ENCODE measurements around the gene ARMH4. TPM values are rescaled to one million over a fixed set of nuclear protein-coding genes. Genes with fewer than 3 reads are reported as not detected.

ARMH4 gene
- total RNA-seq, 2 experiments from 2014 or later: not detected

GRCh38 chr14:58002618-58003017 lies 149.4 kb downstream of the ARMH4 start:
- DNase-seq (no peak), ATAC-seq (no peak)
- CTCF ChIA-PET: no interaction called here
- H3K27ac Mint-ChIP-seq: no peak overlapping the region
- H3K27me3 Mint-ChIP-seq (ENCODE audit: low read depth): peaks cover 2% of the 10 kb centered on the region
- no peaks in the 10 kb centered on the region for H3K9me3 Mint-ChIP-seq (ENCODE audit: insufficient read depth)
- H3K4me1 Mint-ChIP-seq (ENCODE audit: low read depth): no peaks in the 10 kb centered on the region
- POLR2A ChIA-PET: no interaction called here
- no peaks in the 10 kb centered on the region for H3K36me3 Mint-ChIP-seq (ENCODE audit: low read depth)
- no peak overlapping the region for H3K4me3 Mint-ChIP-seq

- no peaks in the 10 kb centered on the region for H3K36me3 Mint-ChIP-seq (ENCODE audit: low read depth)
- ATAC-seq: no peak
- H3K9me3 Mint-ChIP-seq (ENCODE audit: insufficient read depth): no peaks in the 10 kb centered on the region
- H3K4me1 Mint-ChIP-seq (ENCODE audit: low read depth): no peaks in the 10 kb centered on the region
- ChIA-PET POLR2A (no interaction called here), CTCF (no interaction called here)
- no peak overlapping the region for H3K27ac Mint-ChIP-seq
- H3K4me3 Mint-ChIP-seq: no peak overlapping the region
- no peak for DNase-seq
- peaks cover 2% of the 10 kb centered on the region for H3K27me3 Mint-ChIP-seq (ENCODE audit: low read depth)
Observed at GRCh38 chr14:57999979-58000378, 152.0 kb downstream of the ARMH4 start.

- Mint-ChIP-seq H3K27me3 (ENCODE audit: low read depth) (peaks cover 2% of the 10 kb centered on the region), H3K4me3 (no peak overlapping the region), H3K27ac (no peak overlapping the region), H3K36me3 (ENCODE audit: low read depth) (no peaks in the 10 kb centered on the region), H3K4me1 (ENCODE audit: low read depth) (no peaks in the 10 kb centered on the region), H3K9me3 (ENCODE audit: insufficient read depth) (no peaks in the 10 kb centered on the region)
- POLR2A ChIA-PET: no interaction called here
- no peak for ATAC-seq
- CTCF ChIA-PET: no interaction called here
- DNase-seq: no peak
Observed at GRCh38 chr14:57999471-57999870, 152.5 kb downstream of the ARMH4 start.

- H3K9me3 Mint-ChIP-seq (ENCODE audit: insufficient read depth): no peaks in the 10 kb centered on the region
- H3K36me3 Mint-ChIP-seq (ENCODE audit: low read depth): no peaks in the 10 kb centered on the region
- DNase-seq (no peak), ATAC-seq (no peak)
- no peak overlapping the region for H3K27ac Mint-ChIP-seq
- no peaks in the 10 kb centered on the region for H3K4me1 Mint-ChIP-seq (ENCODE audit: low read depth)
- ChIA-PET POLR2A (no interaction called here), CTCF (no interaction called here)
- no peak overlapping the region for H3K4me3 Mint-ChIP-seq
- H3K27me3 Mint-ChIP-seq (ENCODE audit: low read depth): peaks cover 2% of the 10 kb centered on the region
Observed at GRCh38 chr14:57998766-57999165, 153.2 kb downstream of the ARMH4 start.

GRCh38 chr14:57991353-57991752 lies 160.7 kb downstream of the ARMH4 start:
- no peak overlapping the region for H3K27ac Mint-ChIP-seq
- POLR2A ChIA-PET: no interaction called here
- no peak for ATAC-seq
- DNase-seq: no peak
- no peaks in the 10 kb centered on the region for H3K36me3 Mint-ChIP-seq (ENCODE audit: low read depth)
- no peaks in the 10 kb centered on the region for H3K4me1 Mint-ChIP-seq (ENCODE audit: low read depth)
- CTCF ChIA-PET: no interaction called here
- peaks cover 3% of the 10 kb centered on the region for H3K27me3 Mint-ChIP-seq (ENCODE audit: low read depth)
- H3K9me3 Mint-ChIP-seq (ENCODE audit: insufficient read depth): no peaks in the 10 kb centered on the region
- no peak overlapping the region for H3K4me3 Mint-ChIP-seq

DNA sequence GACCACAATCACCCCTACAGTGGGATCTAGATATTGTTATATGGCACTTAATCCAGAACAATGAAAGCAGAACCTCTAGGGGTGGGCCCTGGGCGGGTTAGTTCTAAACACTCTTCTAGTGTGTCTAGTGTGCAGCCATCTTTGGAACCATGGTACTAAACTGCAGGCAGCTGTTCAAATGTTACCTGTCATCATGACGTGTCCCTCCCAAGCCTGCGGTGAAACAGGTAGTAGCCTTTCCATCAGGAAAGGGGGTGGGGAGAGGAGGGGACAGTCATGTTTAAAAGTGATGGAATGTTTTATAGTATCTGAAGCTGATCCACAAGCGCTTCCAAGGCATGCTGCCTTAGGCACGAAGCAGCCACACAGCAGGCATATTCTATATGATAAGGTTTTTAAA lies 163.6 kb downstream of the ARMH4 start:
- Mint-ChIP-seq H3K9me3 (ENCODE audit: insufficient read depth) (no peaks in the 10 kb centered on the region), H3K4me3 (no peak overlapping the region), H3K27ac (no peak overlapping the region), H3K4me1 (ENCODE audit: low read depth) (no peaks in the 10 kb centered on the region), H3K27me3 (ENCODE audit: low read depth) (peaks cover 5% of the 10 kb centered on the region), H3K36me3 (ENCODE audit: low read depth) (no peaks in the 10 kb centered on the region)
- ChIA-PET CTCF (no interaction called here), POLR2A (no interaction called here)
- DNase-seq (no peak), ATAC-seq (no peak)

- H3K4me1 Mint-ChIP-seq (ENCODE audit: low read depth): no peaks in the 10 kb centered on the region
Observed at GRCh38 chr14:57987596-57988300, 164.3 kb downstream of the ARMH4 start.

GRCh38 chr14:57987051-57987450 lies 165.0 kb downstream of the ARMH4 start:
- Mint-ChIP-seq H3K9me3 (ENCODE audit: insufficient read depth) (no peaks in the 10 kb centered on the region), H3K4me1 (ENCODE audit: low read depth) (no peaks in the 10 kb centered on the region), H3K36me3 (ENCODE audit: low read depth) (no peaks in the 10 kb centered on the region), H3K27ac (no peak overlapping the region), H3K27me3 (ENCODE audit: low read depth) (peaks cover 5% of the 10 kb centered on the region), H3K4me3 (no peak overlapping the region)
- CTCF ChIA-PET: no interaction called here
- ATAC-seq: no peak
- POLR2A ChIA-PET: no interaction called here
- no peak for DNase-seq

More at GRCh38 chr14:57987596-57988300, 164.3 kb downstream of the ARMH4 start:
- ChIA-PET POLR2A (no interaction called here), CTCF (no interaction called here)
- Mint-ChIP-seq H3K9me3 (ENCODE audit: insufficient read depth) (no peaks in the 10 kb centered on the region), H3K4me3 (no peak overlapping the region), H3K27me3 (ENCODE audit: low read depth) (peaks cover 5% of the 10 kb centered on the region), H3K36me3 (ENCODE audit: low read depth) (no peaks in the 10 kb centered on the region), H3K27ac (no peak overlapping the region)
- ATAC-seq (no peak), DNase-seq (no peak)

DNA sequence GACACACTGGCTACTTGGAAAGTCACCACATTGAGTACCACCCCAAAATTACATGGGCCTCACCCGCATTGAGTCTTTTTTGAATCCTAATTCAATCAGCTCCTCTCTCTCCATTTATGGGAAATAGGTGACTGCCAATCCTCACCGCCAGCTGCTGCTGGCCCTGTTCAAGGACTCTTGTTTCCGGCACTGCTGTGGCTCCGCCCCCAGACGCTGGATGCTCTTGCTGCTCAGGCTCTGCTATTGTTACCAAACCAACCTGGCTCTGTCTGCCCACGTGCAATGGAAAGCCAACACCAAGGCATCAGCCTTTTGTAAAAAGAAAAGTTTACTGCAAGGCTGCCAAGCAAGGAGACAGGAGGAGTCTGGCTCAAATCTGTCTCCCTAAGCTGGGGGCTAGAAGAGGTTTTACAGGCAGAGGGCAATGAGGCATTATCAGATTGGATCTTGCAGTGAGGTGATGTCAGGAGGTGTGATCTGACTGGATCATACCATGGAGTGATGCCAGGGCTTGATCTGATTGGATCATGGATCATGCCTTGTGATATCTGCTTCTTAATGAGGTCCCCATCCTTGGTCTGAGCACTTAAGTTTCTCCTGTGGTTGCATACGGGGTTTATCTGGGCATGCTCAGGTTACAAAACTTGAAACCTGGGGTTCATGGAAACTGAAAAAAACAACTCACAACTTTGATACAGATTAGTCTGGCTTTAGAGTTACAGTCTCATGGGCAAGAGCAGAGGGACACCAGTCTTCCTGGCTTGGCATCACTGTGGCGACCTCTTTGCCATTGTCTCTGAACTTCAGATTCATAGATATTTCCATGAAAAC lies 169.0 kb downstream of the ARMH4 start:
- no peaks in the 10 kb centered on the region for H3K9me3 Mint-ChIP-seq (ENCODE audit: insufficient read depth)
- no peak for DNase-seq
- H3K27ac Mint-ChIP-seq: no peak overlapping the region
- H3K4me1 Mint-ChIP-seq (ENCODE audit: low read depth): no peaks in the 10 kb centered on the region
- no peak for ATAC-seq
- H3K4me3 Mint-ChIP-seq: no peak overlapping the region
- CTCF ChIA-PET: no interaction called here
- POLR2A ChIA-PET: no interaction called here
- H3K27me3 Mint-ChIP-seq (ENCODE audit: low read depth): peaks cover 2% of the 10 kb centered on the region
- H3K36me3 Mint-ChIP-seq (ENCODE audit: low read depth): no peaks in the 10 kb centered on the region

DNA sequence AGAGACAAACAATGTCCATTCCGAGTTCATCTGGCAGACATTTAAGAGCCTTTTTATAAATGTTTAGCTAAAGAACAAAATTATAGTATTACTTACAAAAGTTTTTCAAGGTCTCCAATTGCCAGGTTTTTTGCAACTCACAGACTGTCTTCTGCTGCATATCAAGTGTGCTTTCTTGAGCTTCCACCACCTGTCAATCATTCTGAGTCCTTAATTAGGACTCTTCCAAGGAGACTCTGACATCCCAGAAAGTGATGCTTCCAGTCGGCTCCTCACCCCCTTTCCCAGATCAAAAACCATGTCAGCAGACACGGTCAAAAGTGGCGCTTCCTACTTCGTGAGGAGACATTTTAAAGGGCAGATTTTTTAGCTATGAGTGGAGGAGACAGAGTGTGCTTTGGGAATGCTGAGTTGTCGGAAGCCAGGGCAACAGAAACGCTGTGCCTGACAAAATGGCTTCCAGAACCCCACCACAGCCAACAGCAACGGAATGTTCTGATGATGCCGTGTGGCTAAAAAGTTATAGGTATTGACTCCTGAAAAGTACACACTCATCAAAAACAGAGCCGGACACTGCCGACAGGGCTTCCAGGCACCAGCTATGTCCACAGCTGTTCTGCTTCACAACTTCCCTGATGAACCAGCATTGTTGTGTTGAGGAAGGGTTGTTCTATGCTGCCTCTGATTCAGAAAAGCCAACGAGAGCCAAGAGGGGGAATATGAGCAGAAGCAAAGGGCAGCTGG lies 170.0 kb downstream of the ARMH4 start:
- Mint-ChIP-seq H3K27ac (no peak overlapping the region), H3K36me3 (ENCODE audit: low read depth) (no peaks in the 10 kb centered on the region), H3K4me1 (ENCODE audit: low read depth) (no peaks in the 10 kb centered on the region), H3K9me3 (ENCODE audit: insufficient read depth) (no peaks in the 10 kb centered on the region), H3K27me3 (ENCODE audit: low read depth) (peaks cover 2% of the 10 kb centered on the region), H3K4me3 (no peak overlapping the region)
- ChIA-PET POLR2A (no interaction called here), CTCF (no interaction called here)
- DNase-seq (no peak), ATAC-seq (no peak)

GRCh38 chr14:57979376-57980048 lies 172.5 kb downstream of the ARMH4 start:
- no peak overlapping the region for H3K27ac Mint-ChIP-seq
- no peak overlapping the region for H3K4me3 Mint-ChIP-seq
- H3K27me3 Mint-ChIP-seq (ENCODE audit: low read depth): peaks cover 2% of the 10 kb centered on the region
- H3K4me1 Mint-ChIP-seq (ENCODE audit: low read depth): no peaks in the 10 kb centered on the region
- DNase-seq (no peak), ATAC-seq (no peak)
- H3K36me3 Mint-ChIP-seq (ENCODE audit: low read depth): no peaks in the 10 kb centered on the region
- ChIA-PET POLR2A (no interaction called here), CTCF (no interaction called here)
- H3K9me3 Mint-ChIP-seq (ENCODE audit: insufficient read depth): no peaks in the 10 kb centered on the region

GRCh38 chr14:57976701-57977100 lies 175.3 kb downstream of the ARMH4 start:
- ChIA-PET CTCF (no interaction called here), POLR2A (no interaction called here)
- ATAC-seq: no peak
- Mint-ChIP-seq H3K27me3 (ENCODE audit: low read depth) (peaks cover 2% of the 10 kb centered on the region), H3K4me1 (ENCODE audit: low read depth) (no peaks in the 10 kb centered on the region), H3K36me3 (ENCODE audit: low read depth) (no peaks in the 10 kb centered on the region), H3K27ac (no peak overlapping the region), H3K4me3 (no peak overlapping the region), H3K9me3 (ENCODE audit: insufficient read depth) (no peaks in the 10 kb centered on the region)
- no peak for DNase-seq
